HepG2 (cell line): ENCODE results near the gene MAGI1. TPM values are rescaled to one million over a fixed set of nuclear protein-coding genes. Genes with fewer than 3 reads are reported as not detected.
"Not testable (repeated sequence)": the region's sequence is repeated elsewhere in the genome, so short reads cannot be mapped to it uniquely, and the experiment has no call there.

ENCODE experiments used
- ATAC-seq: fragments of 200-7000 bp; cut with Tn5 transposase; 3 replicates; pipeline ENCODE4 v1.9.1; 2020; ENCODE audit warnings: mild to moderate bottlenecking, moderate library complexity
- BruUV-seq: library from RNA; stranded (reverse); fragments of 400-500 nt; replicated peaks from 2 replicates; lab custom pipeline; 2021; lab: Mats Ljungman, UMichigan
- CTCF ChIA-PET: fragments of 300-600 bp; formaldehyde crosslinking; extraction: SDS; loops from one replicate; lab custom pipeline; 2021; ENCODE audit warnings: low total read pairs, inconsistent platforms, low intra/inter-chr PET ratio; lab: Yijun Ruan, JAX
- POLR2A ChIA-PET: fragments of 350-600 bp; sonication (Branson Sonifier 250); formaldehyde crosslinking; loops from one replicate; lab custom pipeline; 2020; ENCODE audit warnings: antibody characterized with exemption, inconsistent platforms; lab: Yijun Ruan, JAX
- DNase-seq: peaks from one replicate; pipeline ENCODE4 v3.0.0-alpha.2; 2015; ENCODE audit warnings: low spot score
- FAIRE-seq: peaks from 3 replicates; lab custom pipeline; 2011; peaks lifted over from hg19 to GRCh38; lab: Jason Lieb, UNC
- H2AFZ ChIP-seq: one replicate; pipeline ENCODE4 v1.6.1; 2011; ENCODE audit warnings: low read length, inconsistent platforms
- H3K27ac ChIP-seq: fragments of 300-600 bp; 3 replicates; pipeline ENCODE4 v1.8.0; 2011; ENCODE audit warnings: mixed run types, mild to moderate bottlenecking, mixed read lengths, low read length, inconsistent platforms; ENCODE audit not compliant: insufficient read depth; ENCODE audit errors: extremely low read length
- H3K27me3 ChIP-seq, 2 experiments: fragments of 200-600 bp in 1 of 2; 2 replicates in 1 of 2; 3 replicates in 1 of 2; pipeline versions ENCODE4 v1.6.0 to v1.8.0; 2011; ENCODE audit warnings: low read length in 2 of 2, mild to moderate bottlenecking in 2 of 2, moderate library complexity in 2 of 2, inconsistent platforms in 1 of 2; ENCODE audit not compliant: insufficient read depth in 2 of 2, control insufficient read depth in 1 of 2
- H3K36me3 ChIP-seq, 2 experiments: fragments of 200-600 bp in 1 of 2; replicated peaks in 1 of 2; 2 replicates in 1 of 2; 3 replicates in 1 of 2; pipeline versions ENCODE4 v1.5.1 to v1.8.0; 2011; ENCODE audit warnings: low read length in 2 of 2, inconsistent platforms in 1 of 2; ENCODE audit not compliant: insufficient read depth in 2 of 2, control insufficient read depth in 1 of 2
- H3K4me1 ChIP-seq: 2 replicates; pipeline ENCODE4 v1.5.1; 2012; ENCODE audit warnings: low read length, inconsistent platforms; ENCODE audit not compliant: insufficient read depth
- H3K4me2 ChIP-seq: 2 replicates; pipeline ENCODE4 v1.6.0; 2011; ENCODE audit warnings: low read depth, low read length, inconsistent platforms
- H3K4me3 ChIP-seq, 3 experiments: fragments of 200-600 bp in 1 of 3; sonication (generic), shearing (Covaris generic) in 1 of 3; replicated peaks in 1 of 3; 2 replicates each; pipeline ENCODE4 v1.5.1; 2011 to 2016; ENCODE audit warnings: low read length in 3 of 3, inconsistent platforms in 2 of 3, low read depth in 2 of 3, mild to moderate bottlenecking in 2 of 3, control low read depth in 1 of 3, mixed read lengths in 1 of 3; ENCODE audit not compliant: insufficient read depth in 1 of 3
- H3K79me2 ChIP-seq: one replicate; pipeline ENCODE4 v1.6.1; 2011; ENCODE audit warnings: low read length, inconsistent platforms; ENCODE audit not compliant: insufficient read depth
- H3K9ac ChIP-seq: 2 replicates; pipeline ENCODE4 v1.6.0; 2011; ENCODE audit warnings: mild to moderate bottlenecking, low read depth, low read length, inconsistent platforms; ENCODE audit not compliant: insufficient read depth
- H3K9me3 ChIP-seq: 2 replicates; pipeline ENCODE4 v1.5.1; 2012; ENCODE audit warnings: mild to moderate bottlenecking, low read length
- H4K20me1 ChIP-seq: 2 replicates; pipeline ENCODE4 v1.6.0; 2011; ENCODE audit warnings: inconsistent platforms, mild to moderate bottlenecking, low read length, moderate library complexity; ENCODE audit not compliant: insufficient read depth
- ARNTL ChIP-seq: sonication (generic); formaldehyde crosslinking; IDR thresholded peaks from 2 replicates; pipeline ENCODE4 v1.4.0; 2020; ENCODE audit warnings: mild to moderate bottlenecking, missing genetic modification reagents
- DDIT3 ChIP-seq: sonication (generic); formaldehyde crosslinking; IDR thresholded peaks from 2 replicates; pipeline ENCODE4 v1.4.0; 2020; ENCODE audit warnings: mild to moderate bottlenecking, missing genetic modification reagents
- DRAP1 ChIP-seq: IDR thresholded peaks from 2 replicates; pipeline ENCODE4 v1.6.1; 2016; ENCODE audit warnings: missing genetic modification reagents, missing compliant biosample characterization
- E2F1 ChIP-seq: sonication (generic); formaldehyde crosslinking; IDR thresholded peaks from 2 replicates; pipeline ENCODE4 v1.5.0; 2020; ENCODE audit warnings: missing genetic modification reagents
- GZF1 ChIP-seq: sonication (generic); formaldehyde crosslinking; IDR thresholded peaks from 2 replicates; pipeline ENCODE4 v1.5.1; 2020; ENCODE audit warnings: mild to moderate bottlenecking, missing genetic modification reagents
- HIVEP1 ChIP-seq: sonication (generic); formaldehyde crosslinking; IDR thresholded peaks from 2 replicates; pipeline ENCODE4 v1.4.0; 2020; ENCODE audit warnings: mild to moderate bottlenecking, missing genetic modification reagents
- SOX5 ChIP-seq: IDR thresholded peaks from 2 replicates; pipeline ENCODE4 v1.6.1; 2016; ENCODE audit warnings: borderline replicate concordance
- TEF ChIP-seq: sonication (generic); formaldehyde crosslinking; IDR thresholded peaks from 2 replicates; pipeline ENCODE4 v1.5.0; 2020; ENCODE audit warnings: missing genetic modification reagents
- ZBTB14 ChIP-seq: sonication (generic); formaldehyde crosslinking; IDR thresholded peaks from 2 replicates; pipeline ENCODE4 v1.4.0; 2020; ENCODE audit warnings: missing genetic modification reagents
- ZBTB2 ChIP-seq: sonication (generic); formaldehyde crosslinking; IDR thresholded peaks from 2 replicates; pipeline ENCODE4 v1.8.0; 2022; ENCODE audit warnings: low read depth, missing genetic modification reagents
- ZBTB8A ChIP-seq: sonication (generic); formaldehyde crosslinking; IDR thresholded peaks from 2 replicates; pipeline ENCODE4 v1.4.0; 2020; ENCODE audit warnings: mild to moderate bottlenecking, low read depth, missing genetic modification reagents, borderline replicate concordance
- ZKSCAN5 ChIP-seq: sonication (generic); formaldehyde crosslinking; IDR thresholded peaks from 2 replicates; pipeline ENCODE4 v1.5.1; 2020; ENCODE audit warnings: mild to moderate bottlenecking, missing genetic modification reagents
- ZNF138 ChIP-seq: sonication (generic); formaldehyde crosslinking; IDR thresholded peaks from 2 replicates; pipeline ENCODE4 v1.5.0; 2020; ENCODE audit warnings: mild to moderate bottlenecking, low read depth, missing genetic modification reagents
- ZNF644 ChIP-seq: IDR thresholded peaks from 2 replicates; pipeline ENCODE4 v1.6.1; 2016; ENCODE audit warnings: low read depth
- WGBS: methylation state at CpG from one replicate; pipeline ENCODE4 v1.1.6; 2017; ENCODE audit warnings: low lambda C conversion rate; 5-methylcytosine and 5-hydroxymethylcytosine counted together
- in situ Hi-C: cut with HindIII; loops from 2 replicates; pipeline ENCODE4 v1.10.0; 2017; ENCODE audit warnings: low pct_unique_long_range_greater_than_20kb; ENCODE audit not compliant: extremely low pct_ligation_motif_present
- intact Hi-C: fragments of 100-400 bp; cut with micrococcal nuclease; formaldehyde crosslinking; loops from one replicate; pipeline ENCODE4 v1.10.0; 2022; ENCODE audit not compliant: unreplicated experiment
- polyA plus RNA-seq, 8 experiments: library from polyadenylated mRNA; depleted of rRNA in 3 of 8; stranded (reverse) in 7 of 8; unstranded in 1 of 8; fragments of >200 nt; fragmentation: Illumina TruSeq in 4 of 8; extraction: Trizol in 4 of 8; gene quantifications; 2 replicates each; pipeline versions ENCODE4 v1.2.1 to v1.2.3, GENCODE V29; 2011 to 2016; ENCODE audit warnings: low read depth in 4 of 8, missing spikeins in 1 of 8, mixed read lengths in 1 of 8; ENCODE audit not compliant: insufficient read depth in 1 of 8
- total RNA-seq, 5 experiments: library from RNA; depleted of rRNA; stranded (reverse); fragments of >200 nt; fragmentation: Illumina TruSeq; extraction: Trizol; gene quantifications; 2 replicates each; pipeline ENCODE4 v1.2.3, GENCODE V29; 2016; ENCODE audit warnings: low read depth in 1 of 5

The MAGI1 gene
- total and polyA plus RNA-seq, 2 of the 13 experiments (the other 11 are each of a cell fraction or from before 2014, with no cell fraction given) = 22.2 to 26.0 TPM

GRCh38 chr3:65891477-65891876 lies 147.2 kb downstream of the MAGI1 start:
- BruUV-seq, POLR2A ChIA-PET, H3K36me3 ChIP-seq, H3K4me2 ChIP-seq, H3K27ac ChIP-seq, H3K4me3 ChIP-seq, FAIRE-seq, intact Hi-C loops, H3K4me1 ChIP-seq, ATAC-seq, H3K27me3 ChIP-seq, H3K9ac ChIP-seq, DNase-seq, H2AFZ ChIP-seq, H3K9me3 ChIP-seq, in situ Hi-C loops, CTCF ChIA-PET: not testable (repeated sequence)
- Histone ChIP-seq H3K79me2 (peaks cover 85% of the 10 kb centered on the region), H4K20me1 (peaks cover 35% of the 10 kb centered on the region)
- WGBS = 95% methylated on average over 2 of the region's 2 CpGs

GRCh38 chr3:65890328-65890727 lies 148.4 kb downstream of the MAGI1 start:
- Histone ChIP-seq H3K9ac (no peak overlapping the region), H3K36me3 (no peaks in the 10 kb centered on the region), H3K4me1 (no peaks in the 10 kb centered on the region), H3K27ac (no peak overlapping the region), H3K9me3 (no peaks in the 10 kb centered on the region), H3K27me3 (no peaks in the 10 kb centered on the region), H4K20me1 (peaks cover 36% of the 10 kb centered on the region), H3K79me2 (peaks cover 87% of the 10 kb centered on the region), H3K4me3 (no peak overlapping the region), H3K4me2 (no peak overlapping the region), H2AFZ (no peak overlapping the region)
- no TSS peak for BruUV-seq
- in situ Hi-C loops (no loop called here), intact Hi-C loops (no loop called here)
- ATAC-seq (no peak), DNase-seq (no peak), FAIRE-seq (no peak)
- CTCF ChIA-PET = no interaction called here
- POLR2A ChIA-PET = no interaction called here
- WGBS = 98% methylated on average over 6 of the region's 6 CpGs
- TF ChIP-seq ZKSCAN5 (CRISPR knock-in tag) (no peak), E2F1 (CRISPR knock-in tag) (no peak), HIVEP1 (CRISPR knock-in tag) (no peak), GZF1 (CRISPR knock-in tag) (no peak), ZBTB14 (CRISPR knock-in tag) (no peak), ZNF644 (CRISPR knock-in tag) (no peak), ARNTL (CRISPR knock-in tag) (no peak), DRAP1 (CRISPR knock-in tag) (no peak), ZBTB8A (CRISPR knock-in tag) (no peak), DDIT3 (CRISPR knock-in tag) (no peak), TEF (no peak), SOX5 (CRISPR knock-in tag) (no peak), ZNF138 (no peak), ZBTB2 (no peak)
